ENCODE results near the gene RAD52.

The RAD52 gene

GRCh38 chr12:865614-866013 is 83.9 kb downstream of the RAD52 start:
- DNase-seq, result no peak

- DNase-seq, result no peak
Observed at GRCh38 chr12:863285-863684, 86.2 kb downstream of the RAD52 start.

- DNase-seq, result no peak
Observed at GRCh38 chr12:862303-862911, 87.1 kb downstream of the RAD52 start.
